HG03439 (cell line): ENCODE data around the gene FAM135A.
"Not testable (repeated sequence)": the region's sequence is repeated elsewhere in the genome, so short reads cannot be mapped to it uniquely, and the experiment has no call there.

Experiments used
- ATAC-seq: cut with Tn5 transposase; IDR thresholded peaks from one replicate; pipeline ENCODE4 v1.9.1; 2021; ENCODE audit warnings: mild to moderate bottlenecking, moderate library complexity; ENCODE audit not compliant: unreplicated experiment

FAM135A gene

GRCh38 chr6:70396163-70396562 is 17.1 kb upstream of the FAM135A start:
- ATAC-seq = no peak

- no peak for ATAC-seq
These were observed 16.2 kb upstream of the FAM135A start for GRCh38 chr6:70396796-70397729.

- no peak for ATAC-seq
These were observed 14.3 kb upstream of the FAM135A start for GRCh38 chr6:70398783-70399728.

GRCh38 chr6:70404658-70405057 is 8.7 kb upstream of the FAM135A start:
- ATAC-seq = no peak

GRCh38 chr6:70409216-70409615 is 4.1 kb upstream of the FAM135A start:
- ATAC-seq = no peak

- ATAC-seq = no peak
These were observed 1.6 kb upstream of the FAM135A start for GRCh38 chr6:70411542-70412251.

GRCh38 chr6:70412252-70413113 is 825 bp upstream of the FAM135A start:
- ATAC-seq = peak; percentile 15

GRCh38 chr6:70413992-70414494 is 735 bp downstream of the FAM135A start:
- no peak for ATAC-seq

GRCh38 chr6:70414813-70415212 is 1.5 kb downstream of the FAM135A start:
- ATAC-seq = no peak

- ATAC-seq = no peak
These were observed 1.9 kb downstream of the FAM135A start for GRCh38 chr6:70415247-70415646.

- no peak for ATAC-seq
These were observed 2.4 kb downstream of the FAM135A start for GRCh38 chr6:70415660-70416059.

GRCh38 chr6:70421509-70421908 is 8.2 kb downstream of the FAM135A start:
- ATAC-seq = no peak

- ATAC-seq = no peak
These were observed 10.2 kb downstream of the FAM135A start for GRCh38 chr6:70423189-70424134.

GRCh38 chr6:70424291-70424690 is 11.0 kb downstream of the FAM135A start:
- ATAC-seq = no peak

GRCh38 chr6:70436320-70436719 is 23.0 kb downstream of the FAM135A start:
- no peak for ATAC-seq

GRCh38 chr6:70445001-70445400 is 31.7 kb downstream of the FAM135A start:
- no peak for ATAC-seq

GRCh38 chr6:70447343-70448070 is 34.2 kb downstream of the FAM135A start:
- not testable (repeated sequence) for ATAC-seq

GRCh38 chr6:70453899-70454298 is 40.6 kb downstream of the FAM135A start:
- ATAC-seq = not testable (repeated sequence)
